HUES6 (cell line): ENCODE data around the gene AMPD1.

Experiments used
- H3K27ac ChIP-seq: 2 replicates; pipeline ENCODE4 v1.7.0; 2013; ENCODE audit warnings: low read depth, mild to moderate bottlenecking, low read length, inconsistent platforms
- H3K27me3 ChIP-seq: 2 replicates; pipeline ENCODE4 v1.6.1; 2013; ENCODE audit warnings: low read length; ENCODE audit not compliant: control insufficient read depth, insufficient read depth
- H3K36me3 ChIP-seq: 2 replicates; pipeline ENCODE4 v1.6.1; 2013; ENCODE audit warnings: low read length; ENCODE audit not compliant: control insufficient read depth, insufficient read depth
- H3K4me1 ChIP-seq: 2 replicates; pipeline ENCODE4 v1.6.1; 2013; ENCODE audit warnings: low read length; ENCODE audit not compliant: control insufficient read depth, insufficient read depth
- H3K4me3 ChIP-seq: 2 replicates; pipeline ENCODE4 v1.5.1; 2013; ENCODE audit warnings: low read depth, low read length
- H3K9ac ChIP-seq: one replicate; pipeline ENCODE4 v1.6.1; 2013; ENCODE audit warnings: mild to moderate bottlenecking, low read length
- H3K9me3 ChIP-seq: 2 replicates; pipeline ENCODE4 v1.6.1; 2013; ENCODE audit warnings: low read depth, low read length; ENCODE audit not compliant: control insufficient read depth, insufficient read depth

AMPD1 gene

DNA sequence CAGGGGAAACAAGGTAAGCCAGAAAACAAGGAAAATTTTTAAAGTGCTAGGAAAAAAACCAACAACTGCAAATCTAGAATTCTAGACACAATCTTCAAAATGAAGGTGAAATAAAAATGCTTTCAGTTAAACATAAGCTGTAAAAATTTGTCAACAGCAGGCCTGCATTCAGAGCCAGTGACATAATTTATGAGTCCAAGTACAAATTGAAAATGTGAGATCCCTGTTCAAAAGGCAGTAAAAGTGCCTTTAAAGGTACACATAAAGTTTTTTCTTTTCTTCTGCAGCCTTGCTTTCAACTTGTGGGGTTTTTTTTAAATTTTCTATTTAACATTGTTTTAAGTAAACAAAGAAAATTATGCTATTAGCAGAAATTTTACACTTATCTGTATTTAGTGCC is 62.9 kb downstream of the AMPD1 start:
- Histone ChIP-seq H3K27ac (no peak overlapping the region), H3K4me3 (no peak overlapping the region), H3K36me3 (no peaks in the 10 kb centered on the region), H3K4me1 (no peaks in the 10 kb centered on the region), H3K9me3 (no peaks in the 10 kb centered on the region), H3K9ac (no peak overlapping the region), H3K27me3 (no peaks in the 10 kb centered on the region)

DNA sequence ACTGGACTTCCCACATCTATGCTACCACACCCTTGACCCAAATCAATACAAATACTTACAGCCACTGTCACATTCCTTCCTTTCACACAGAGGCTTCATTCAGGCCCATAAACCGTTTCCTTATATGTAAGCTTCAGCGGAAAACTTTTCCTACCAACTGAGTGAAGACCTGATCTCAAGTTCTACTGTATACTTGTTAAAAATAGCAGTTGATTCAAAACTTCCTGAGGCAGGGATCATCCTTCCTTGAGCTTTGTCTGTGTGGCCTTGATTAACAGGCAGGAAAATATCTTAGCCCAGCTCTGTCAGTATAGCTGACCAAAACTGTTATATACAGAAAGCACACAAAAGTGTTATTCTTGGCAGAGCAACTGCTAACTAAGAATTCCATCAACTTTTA is 68.2 kb downstream of the AMPD1 start:
- H3K27me3 ChIP-seq: no peaks in the 10 kb centered on the region
- H3K9me3 ChIP-seq: no peaks in the 10 kb centered on the region
- H3K36me3 ChIP-seq: no peaks in the 10 kb centered on the region
- no peak overlapping the region for H3K27ac ChIP-seq
- H3K9ac ChIP-seq: no peak overlapping the region
- H3K4me3 ChIP-seq: no peak overlapping the region
- no peaks in the 10 kb centered on the region for H3K4me1 ChIP-seq

DNA sequence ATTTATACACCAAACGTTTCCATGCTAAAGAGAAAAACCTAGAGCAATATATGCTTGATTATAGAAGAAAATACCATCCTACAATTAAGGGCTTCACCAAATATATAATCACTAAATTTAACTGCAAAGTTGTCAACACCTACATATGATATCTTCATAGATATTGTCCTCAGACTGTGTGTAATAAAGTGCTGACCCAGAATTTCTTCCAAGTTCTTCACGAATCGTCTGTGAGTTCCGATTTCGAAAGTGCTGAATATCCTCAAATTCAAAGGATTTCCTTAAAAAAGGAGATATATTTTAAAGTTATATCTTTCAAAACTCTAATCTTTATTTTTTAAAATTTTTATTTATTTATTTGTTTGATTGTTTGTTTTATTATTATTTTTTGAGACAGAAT is 72.0 kb downstream of the AMPD1 start:
- Histone ChIP-seq H3K36me3 (no peaks in the 10 kb centered on the region), H3K4me3 (no peak overlapping the region), H3K9ac (no peak overlapping the region)

More for the DNA sequence above, 72.0 kb downstream of the AMPD1 start:
- Histone ChIP-seq H3K27me3 (no peaks in the 10 kb centered on the region), H3K4me1 (no peaks in the 10 kb centered on the region), H3K27ac (no peak overlapping the region), H3K9me3 (no peaks in the 10 kb centered on the region)
